Panc1 (cell line): ENCODE data around the gene FHOD1. TPM values are rescaled to one million over a fixed set of nuclear protein-coding genes. Genes with fewer than 3 reads are reported as not detected.

Experiments
- ATAC-seq: fragments of 200-7000 bp; cut with Tn5 transposase; 2 replicates; pipeline ENCODE4 v1.9.1; 2020; ENCODE audit warnings: mild to moderate bottlenecking, moderate library complexity
- BruUV-seq: library from RNA; stranded (reverse); fragments of 400-500 nt; replicated peaks from 2 replicates; lab custom pipeline; 2021; lab: Mats Ljungman, UMichigan
- CTCF ChIA-PET: fragments of 300-600 bp; sonication (Branson Sonifier 250); formaldehyde crosslinking; loops from one replicate; lab custom pipeline; 2022; ENCODE audit warnings: antibody characterized with exemption; lab: Charles Lee
- POLR2A ChIA-PET: fragments of 300-600 bp; sonication (Branson Sonifier 250); formaldehyde crosslinking; loops from one replicate; lab custom pipeline; 2022; ENCODE audit warnings: antibody characterized with exemption; lab: Charles Lee
- DNase-seq: peaks from one replicate; pipeline ENCODE4 v3.0.0-alpha.2; 2010; ENCODE audit warnings: low read depth, low spot score
- H3K27ac ChIP-seq: 2 replicates; pipeline ENCODE4 v1.5.1; 2011; ENCODE audit warnings: mild to moderate bottlenecking, low read length, inconsistent platforms
- H3K27me3 ChIP-seq: fragments of 200-500 bp; sonication (Bioruptor generic); 2 replicates; pipeline ENCODE4 v1.6.0; 2014; ENCODE audit warnings: low read length, inconsistent platforms; ENCODE audit not compliant: control insufficient read depth, insufficient read depth
- H3K36me3 ChIP-seq: fragments of 200-500 bp; sonication (Bioruptor generic); 2 replicates; pipeline ENCODE4 v1.5.1; 2014; ENCODE audit warnings: inconsistent platforms, mild to moderate bottlenecking, low read length, moderate library complexity; ENCODE audit not compliant: control insufficient read depth, insufficient read depth
- H3K4me1 ChIP-seq: 2 replicates; pipeline ENCODE4 v1.5.1; 2011; ENCODE audit warnings: inconsistent platforms, mild to moderate bottlenecking, low read length, moderate library complexity; ENCODE audit not compliant: control insufficient read depth, insufficient read depth
- H3K4me3 ChIP-seq, 2 experiments: 2 replicates each; pipeline ENCODE4 v1.5.1; 2011 to 2012; ENCODE audit warnings: low read depth in 2 of 2, low read length in 2 of 2, mild to moderate bottlenecking in 2 of 2, inconsistent platforms in 1 of 2, moderate library complexity in 1 of 2
- H3K9me3 ChIP-seq: fragments of 200-500 bp; sonication (Bioruptor generic); 2 replicates; pipeline ENCODE4 v1.5.1; 2014; ENCODE audit warnings: low read depth, mild to moderate bottlenecking, inconsistent platforms, low read length, moderate library complexity; ENCODE audit not compliant: control insufficient read depth, insufficient read depth
- POLR2AphosphoS5 ChIP-seq: IDR thresholded peaks from 2 replicates; pipeline ENCODE4 v1.6.1; 2012; ENCODE audit warnings: mild to moderate bottlenecking, low read depth, low read length, moderate library complexity
- SIN3A ChIP-seq: IDR thresholded peaks from 2 replicates; pipeline ENCODE4 v1.6.1; 2012; ENCODE audit warnings: low read depth, mild to moderate bottlenecking, low read length, moderate library complexity, borderline replicate concordance; ENCODE audit not compliant: insufficient read depth
- TCF7L2 ChIP-seq: IDR thresholded peaks from 2 replicates; pipeline ENCODE4 v1.6.1; 2011; ENCODE audit warnings: mild to moderate bottlenecking, low read depth, low read length, inconsistent platforms
- in situ Hi-C: cut with HindIII; loops from 2 replicates; pipeline ENCODE4 v1.10.0; 2016; ENCODE audit warnings: low sequenced_read_pairs, low pct_unique_long_range_greater_than_20kb
- intact Hi-C: fragments of 100-400 bp; cut with micrococcal nuclease; formaldehyde crosslinking; loops from one replicate; pipeline ENCODE4 v1.10.0; 2022; ENCODE audit not compliant: unreplicated experiment
- total RNA-seq: library from RNA; stranded (reverse); gene quantifications from one replicate; pipeline ENCODE4 v1.2.1, GENCODE V29; 2021; ENCODE audit not compliant: unreplicated experiment
- TF ChIP-seq, protein P1 (sequence below): fragments of 450-650 bp; IDR thresholded peaks from 2 replicates; pipeline ENCODE4 v1.5.1; 2017; ENCODE audit warnings: mild to moderate bottlenecking
- TF ChIP-seq, protein P2 (sequence below), 2 experiments: IDR thresholded peaks; 2 replicates each; pipeline ENCODE4 v1.6.1; 2011 to 2012; ENCODE audit warnings: low read depth in 2 of 2, control low read depth in 1 of 2, low read length in 1 of 2, mild to moderate bottlenecking in 1 of 2, moderate library complexity in 1 of 2; ENCODE audit not compliant: insufficient read depth in 1 of 2

Gene FHOD1
- total RNA-seq, 1 experiment from 2014 or later: 9.3 TPM

DNA sequence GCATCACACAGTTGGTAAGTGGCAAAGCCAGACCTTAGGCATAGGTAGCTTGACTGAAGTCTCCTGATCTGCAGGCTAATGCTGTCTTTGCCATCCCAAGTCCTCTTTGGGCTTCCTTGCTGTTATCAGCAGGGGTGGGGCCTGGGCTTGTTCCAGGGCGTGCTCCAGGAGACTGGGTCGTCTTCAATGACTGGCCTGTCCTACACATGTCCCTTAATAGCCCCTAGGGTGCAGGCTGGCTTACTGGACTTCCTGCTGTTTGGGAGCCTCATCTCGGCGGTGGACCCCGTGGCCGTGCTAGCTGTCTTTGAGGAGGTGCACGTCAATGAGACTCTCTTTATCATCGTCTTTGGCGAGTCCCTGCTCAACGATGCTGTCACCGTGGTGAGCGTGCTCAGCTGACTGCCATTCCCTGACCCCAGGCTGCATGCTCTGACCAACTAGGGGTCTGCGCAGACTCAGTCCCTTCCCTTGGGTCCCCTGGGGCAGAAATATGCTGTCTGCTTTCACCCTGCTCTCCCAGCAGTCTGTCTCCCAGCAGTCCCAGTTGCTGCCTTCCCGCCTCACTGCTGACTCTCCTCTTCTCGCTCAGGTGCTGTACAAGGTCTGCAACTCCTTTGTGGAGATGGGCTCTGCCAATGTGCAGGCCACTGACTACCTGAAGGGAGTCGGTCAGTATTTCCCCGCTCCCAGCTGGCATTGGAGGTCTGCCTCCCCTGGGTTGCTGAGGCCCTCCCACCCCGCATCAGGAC lies 7.7 kb upstream of the FHOD1 start:
- intact Hi-C loops (no loop called here), in situ Hi-C loops (no loop called here)
- ATAC-seq: no peak
- Histone ChIP-seq H3K27ac (no peak overlapping the region), H3K4me3 (no peak overlapping the region), H3K27me3 (no peaks in the 10 kb centered on the region), H3K4me1 (no peaks in the 10 kb centered on the region), H3K36me3 (no peaks in the 10 kb centered on the region), H3K9me3 (no peaks in the 10 kb centered on the region)
- ChIA-PET POLR2A (no interaction called here), CTCF (no interaction called here)
- TF ChIP-seq POLR2AphosphoS5: no peak
- TF ChIP-seq, protein P1, sequence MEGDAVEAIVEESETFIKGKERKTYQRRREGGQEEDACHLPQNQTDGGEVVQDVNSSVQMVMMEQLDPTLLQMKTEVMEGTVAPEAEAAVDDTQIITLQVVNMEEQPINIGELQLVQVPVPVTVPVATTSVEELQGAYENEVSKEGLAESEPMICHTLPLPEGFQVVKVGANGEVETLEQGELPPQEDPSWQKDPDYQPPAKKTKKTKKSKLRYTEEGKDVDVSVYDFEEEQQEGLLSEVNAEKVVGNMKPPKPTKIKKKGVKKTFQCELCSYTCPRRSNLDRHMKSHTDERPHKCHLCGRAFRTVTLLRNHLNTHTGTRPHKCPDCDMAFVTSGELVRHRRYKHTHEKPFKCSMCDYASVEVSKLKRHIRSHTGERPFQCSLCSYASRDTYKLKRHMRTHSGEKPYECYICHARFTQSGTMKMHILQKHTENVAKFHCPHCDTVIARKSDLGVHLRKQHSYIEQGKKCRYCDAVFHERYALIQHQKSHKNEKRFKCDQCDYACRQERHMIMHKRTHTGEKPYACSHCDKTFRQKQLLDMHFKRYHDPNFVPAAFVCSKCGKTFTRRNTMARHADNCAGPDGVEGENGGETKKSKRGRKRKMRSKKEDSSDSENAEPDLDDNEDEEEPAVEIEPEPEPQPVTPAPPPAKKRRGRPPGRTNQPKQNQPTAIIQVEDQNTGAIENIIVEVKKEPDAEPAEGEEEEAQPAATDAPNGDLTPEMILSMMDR: no peak
- TF ChIP-seq SIN3A: no peak
- TF ChIP-seq, protein P2, sequence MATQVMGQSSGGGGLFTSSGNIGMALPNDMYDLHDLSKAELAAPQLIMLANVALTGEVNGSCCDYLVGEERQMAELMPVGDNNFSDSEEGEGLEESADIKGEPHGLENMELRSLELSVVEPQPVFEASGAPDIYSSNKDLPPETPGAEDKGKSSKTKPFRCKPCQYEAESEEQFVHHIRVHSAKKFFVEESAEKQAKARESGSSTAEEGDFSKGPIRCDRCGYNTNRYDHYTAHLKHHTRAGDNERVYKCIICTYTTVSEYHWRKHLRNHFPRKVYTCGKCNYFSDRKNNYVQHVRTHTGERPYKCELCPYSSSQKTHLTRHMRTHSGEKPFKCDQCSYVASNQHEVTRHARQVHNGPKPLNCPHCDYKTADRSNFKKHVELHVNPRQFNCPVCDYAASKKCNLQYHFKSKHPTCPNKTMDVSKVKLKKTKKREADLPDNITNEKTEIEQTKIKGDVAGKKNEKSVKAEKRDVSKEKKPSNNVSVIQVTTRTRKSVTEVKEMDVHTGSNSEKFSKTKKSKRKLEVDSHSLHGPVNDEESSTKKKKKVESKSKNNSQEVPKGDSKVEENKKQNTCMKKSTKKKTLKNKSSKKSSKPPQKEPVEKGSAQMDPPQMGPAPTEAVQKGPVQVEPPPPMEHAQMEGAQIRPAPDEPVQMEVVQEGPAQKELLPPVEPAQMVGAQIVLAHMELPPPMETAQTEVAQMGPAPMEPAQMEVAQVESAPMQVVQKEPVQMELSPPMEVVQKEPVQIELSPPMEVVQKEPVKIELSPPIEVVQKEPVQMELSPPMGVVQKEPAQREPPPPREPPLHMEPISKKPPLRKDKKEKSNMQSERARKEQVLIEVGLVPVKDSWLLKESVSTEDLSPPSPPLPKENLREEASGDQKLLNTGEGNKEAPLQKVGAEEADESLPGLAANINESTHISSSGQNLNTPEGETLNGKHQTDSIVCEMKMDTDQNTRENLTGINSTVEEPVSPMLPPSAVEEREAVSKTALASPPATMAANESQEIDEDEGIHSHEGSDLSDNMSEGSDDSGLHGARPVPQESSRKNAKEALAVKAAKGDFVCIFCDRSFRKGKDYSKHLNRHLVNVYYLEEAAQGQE (IDR thresholded peaks at IDR 0.05; ENCODE audit: insufficient read depth in 1 of 2, low read depth in 2 of 2, low read length in 1 of 2): no peak
- no peak for TF ChIP-seq TCF7L2
- BruUV-seq: no TSS peak
- DNase-seq: no peak

DNA sequence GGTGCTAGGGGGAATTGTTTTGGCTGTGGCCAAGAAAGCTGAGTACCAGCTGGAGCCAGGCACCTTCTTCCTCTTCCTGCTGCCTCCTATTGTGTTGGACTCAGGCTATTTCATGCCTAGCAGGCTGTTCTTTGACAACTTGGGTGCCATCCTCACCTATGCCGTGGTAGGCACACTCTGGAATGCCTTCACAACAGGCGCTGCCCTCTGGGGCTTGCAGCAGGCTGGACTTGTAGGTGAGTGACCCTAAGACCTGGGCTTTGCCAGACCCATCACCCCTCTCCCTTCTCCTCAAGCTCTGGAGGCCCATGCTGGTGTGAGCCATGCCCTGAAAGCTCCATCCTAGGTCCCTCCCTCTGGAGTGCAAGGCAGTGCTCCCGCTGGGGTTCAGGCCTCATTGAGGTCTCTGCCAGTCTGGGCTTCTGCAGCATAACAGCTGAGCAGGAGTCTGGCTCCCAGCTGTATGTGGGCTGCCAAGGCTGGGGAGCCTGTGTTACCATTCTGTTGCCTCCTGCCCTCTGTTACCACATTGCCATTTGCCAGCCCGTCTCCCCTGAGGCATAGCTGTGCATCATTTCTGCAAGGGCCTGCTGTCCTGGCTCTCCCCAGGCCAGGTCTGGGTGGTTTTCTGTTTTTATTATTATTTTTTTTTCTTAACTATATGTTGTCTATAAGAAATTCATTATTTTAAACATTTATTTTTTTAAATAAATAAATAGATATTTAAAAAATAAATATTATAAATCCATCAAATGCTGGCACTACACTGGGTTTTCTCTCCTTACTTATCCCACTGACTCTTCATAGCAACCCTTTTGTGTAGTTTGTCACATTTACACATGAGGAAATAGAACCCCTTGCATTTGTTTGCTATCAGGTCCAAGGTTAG lies 5.6 kb upstream of the FHOD1 start:
- Histone ChIP-seq H3K9me3 (no peaks in the 10 kb centered on the region), H3K27me3 (no peaks in the 10 kb centered on the region), H3K27ac (no peak overlapping the region), H3K36me3 (no peaks in the 10 kb centered on the region), H3K4me3 (no peak overlapping the region), H3K4me1 (peaks cover 4% of the 10 kb centered on the region)
- ATAC-seq (no peak), DNase-seq (no peak)
- TF ChIP-seq, protein P2 (IDR thresholded peaks at IDR 0.05; ENCODE audit: insufficient read depth in 1 of 2, low read depth in 2 of 2, low read length in 1 of 2): no peak
- TF ChIP-seq TCF7L2: no peak
- no peak for TF ChIP-seq SIN3A
- TF ChIP-seq POLR2AphosphoS5: no peak
- TF ChIP-seq, protein P1: no peak
- CTCF ChIA-PET: no interaction called here
- POLR2A ChIA-PET: no interaction called here
- no TSS peak for BruUV-seq
- in situ Hi-C loops (no loop called here), intact Hi-C loops (no loop called here)
